GM21390 (cell line): Measurements from ENCODE around the gene BEND3.
A peak's percentile ranks its signal among the peaks of the same experiment; 100 is the strongest.
"Not testable (repeated sequence)": the region's sequence is repeated elsewhere in the genome, so short reads cannot be mapped to it uniquely, and the experiment has no call there.

Source experiments
- ATAC-seq: cut with Tn5 transposase; IDR thresholded peaks from one replicate; pipeline ENCODE4 v1.9.1; 2021; ENCODE audit not compliant: unreplicated experiment

Gene BEND3

DNA sequence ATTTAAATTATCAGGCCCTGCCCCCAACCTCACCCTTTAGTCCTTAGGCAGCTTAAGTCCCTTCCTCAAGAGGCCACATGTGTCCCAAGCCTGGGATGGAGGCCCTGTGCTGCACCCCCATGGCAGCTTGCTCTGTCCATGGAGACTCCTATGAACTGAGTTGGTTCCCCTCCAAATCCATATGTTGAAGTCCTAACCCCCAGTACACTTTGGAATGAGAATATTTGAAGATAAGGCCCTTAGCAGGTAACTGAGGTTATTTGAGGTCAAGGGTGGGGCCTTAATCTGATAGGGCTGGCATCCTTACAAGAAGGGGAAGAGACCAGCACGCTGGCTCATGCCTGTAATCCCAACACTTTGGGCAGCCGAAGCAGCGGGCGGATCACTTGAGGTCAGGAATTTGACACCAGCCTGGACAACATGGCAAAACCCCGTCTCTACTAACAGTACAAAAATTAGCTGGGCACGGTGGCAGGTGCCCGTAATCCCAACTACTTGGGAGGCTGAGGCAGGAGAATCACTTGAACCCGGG is 6.7 kb upstream of the BEND3 start:
- no peak for ATAC-seq

DNA sequence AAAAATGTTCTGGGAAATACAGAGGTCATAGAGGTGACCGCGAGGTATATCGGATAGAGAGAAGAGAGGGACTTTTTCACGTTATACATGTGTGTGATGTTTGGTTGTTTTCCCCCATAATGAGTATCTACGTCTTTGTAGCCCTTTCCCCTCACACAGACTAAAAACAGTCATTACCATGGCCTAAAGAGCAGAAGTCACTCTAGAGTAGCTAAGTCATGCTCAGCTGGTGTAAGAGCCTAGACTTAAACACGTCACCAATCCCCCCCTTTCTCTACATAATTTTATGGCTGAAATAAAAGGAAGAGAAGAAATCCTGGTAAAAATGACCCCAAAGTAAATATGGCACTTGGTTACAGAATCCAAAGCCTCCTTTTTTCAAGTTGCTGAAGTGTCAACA is 6.0 kb upstream of the BEND3 start:
- ATAC-seq = no peak

DNA sequence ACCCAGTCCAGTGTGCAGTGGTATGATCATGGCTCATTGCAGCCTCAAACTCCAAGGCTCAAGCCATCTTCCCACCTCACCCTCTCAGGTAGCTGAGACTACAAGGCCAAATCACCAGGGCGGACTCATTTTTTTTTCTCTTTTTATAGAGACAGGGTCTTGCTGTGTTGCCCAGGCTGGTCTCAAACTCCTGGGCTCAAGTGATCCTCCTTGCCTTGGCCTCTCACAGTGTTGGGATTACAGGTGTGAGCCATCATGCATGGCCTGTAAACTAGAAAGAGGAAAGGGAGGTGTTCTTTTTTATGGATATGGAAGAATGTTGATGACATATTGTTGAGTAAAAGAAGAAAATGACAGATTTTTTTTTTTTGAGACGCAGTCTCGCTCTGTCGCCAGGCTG is 5.1 kb upstream of the BEND3 start:
- no peak for ATAC-seq

DNA sequence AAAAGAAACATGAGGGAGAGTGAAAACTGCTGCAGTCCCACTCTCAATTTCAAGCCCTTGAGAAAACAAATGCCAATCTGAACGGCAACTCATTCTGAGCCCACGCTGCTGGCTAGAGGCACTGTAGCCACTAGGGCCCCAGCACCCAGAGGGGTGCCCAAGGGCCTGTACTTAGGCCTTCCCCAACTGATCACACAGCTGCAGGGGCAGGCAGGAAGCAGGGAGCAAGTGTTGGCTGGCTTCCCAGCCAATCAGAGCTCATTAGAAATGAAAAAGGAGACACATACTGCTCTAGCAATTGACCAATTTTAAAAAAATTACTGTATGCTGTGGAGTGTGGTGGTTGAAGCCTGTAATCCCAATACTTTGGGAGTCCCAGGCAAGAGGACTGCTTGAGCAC is 3.7 kb upstream of the BEND3 start:
- ATAC-seq = no peak

DNA sequence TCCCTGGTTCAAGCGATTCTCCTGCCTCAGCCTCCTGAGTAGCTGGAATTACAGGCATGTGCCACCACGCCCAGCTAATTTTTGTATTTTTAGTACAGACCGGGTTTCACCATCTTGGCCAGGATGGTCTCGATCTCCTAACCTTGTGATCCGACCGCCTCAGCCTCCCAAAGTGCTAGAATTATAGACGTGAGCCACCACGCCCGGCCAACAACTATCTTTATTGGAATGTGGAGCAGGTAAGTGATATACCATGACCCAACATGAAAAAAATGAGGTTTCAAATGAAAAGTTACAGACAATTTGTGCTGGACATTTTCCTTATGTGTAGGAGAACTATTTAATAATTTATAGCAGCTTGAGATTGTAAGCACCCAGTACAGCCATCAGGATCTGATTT is 3.2 kb upstream of the BEND3 start:
- not testable (repeated sequence) for ATAC-seq

DNA sequence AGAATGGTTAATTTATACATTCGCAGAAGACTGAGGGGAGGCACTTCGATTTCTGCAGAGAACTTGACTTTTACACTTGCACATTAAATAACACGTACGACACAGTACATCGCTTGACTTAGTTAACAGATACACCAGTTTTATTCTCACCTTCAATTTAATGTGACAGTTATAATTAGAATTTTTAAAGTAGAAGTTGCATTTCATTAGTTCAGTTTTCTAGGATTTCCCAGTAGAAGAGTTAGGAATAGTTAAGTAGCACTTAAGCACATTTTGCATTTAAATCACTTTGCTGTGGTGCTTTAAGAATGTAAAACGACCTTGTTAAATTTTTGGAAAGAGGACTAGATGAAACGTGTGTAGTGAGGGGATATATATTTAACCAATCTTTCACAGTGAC is 1.6 kb upstream of the BEND3 start:
- ATAC-seq = no peak

DNA sequence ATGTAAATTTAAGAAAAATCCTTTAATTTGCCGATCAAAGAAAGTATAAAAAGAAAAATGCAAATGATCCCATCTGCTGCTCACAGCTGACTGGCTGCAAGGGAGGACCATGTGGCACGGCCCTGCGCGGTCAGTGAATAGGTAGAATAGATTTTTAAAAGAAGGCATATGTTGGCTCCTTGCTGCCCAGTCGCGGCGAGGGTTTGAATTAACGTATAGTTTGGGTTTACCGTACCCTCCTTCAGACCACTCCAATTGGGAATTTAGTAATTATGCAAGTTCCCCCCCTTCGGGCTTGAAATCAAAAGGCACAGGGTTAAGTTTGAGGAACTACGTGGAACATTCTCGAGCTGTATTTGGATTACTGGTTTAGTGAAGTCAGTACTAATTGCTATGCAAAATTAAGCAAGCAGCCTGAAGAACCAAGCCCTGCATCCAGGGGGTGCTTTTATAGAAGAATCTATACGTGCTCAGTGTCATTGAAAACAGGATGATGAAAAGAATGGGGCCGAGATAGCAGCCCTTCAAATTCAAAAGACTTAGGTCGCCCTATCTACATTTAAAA is 1.1 kb upstream of the BEND3 start:
- ATAC-seq = no peak

DNA sequence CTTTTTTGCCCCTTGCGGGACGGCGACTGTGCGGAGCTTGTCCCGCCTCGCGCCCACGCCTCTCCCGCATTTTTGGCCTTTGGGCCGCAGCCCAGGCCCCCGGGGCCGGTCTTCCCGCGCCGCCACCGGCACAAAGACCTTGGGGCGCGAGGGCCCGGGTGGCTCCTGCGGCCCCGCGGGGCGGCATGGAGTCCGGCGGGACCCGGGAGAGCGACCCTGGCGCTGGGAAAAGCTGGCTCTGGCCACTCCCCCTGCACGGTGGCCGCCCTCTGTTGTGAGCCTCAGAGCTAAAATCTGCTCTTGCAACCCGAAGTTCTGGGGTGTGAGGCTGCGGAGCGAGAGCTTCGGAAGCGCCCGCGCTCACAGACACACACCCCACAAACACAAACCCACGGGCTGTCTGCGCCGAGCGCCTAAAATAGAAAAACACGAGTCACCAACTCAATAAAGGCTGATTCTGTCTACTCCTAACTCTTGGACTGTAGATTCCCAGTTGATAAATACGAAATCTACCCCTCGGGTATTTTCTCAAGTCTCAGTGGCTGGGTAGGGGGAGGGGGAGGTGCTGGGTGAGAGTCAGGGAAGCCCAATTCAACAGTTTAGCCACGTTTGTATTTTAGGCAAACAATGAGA is 496 bp upstream of the BEND3 start:
- no peak for ATAC-seq

DNA sequence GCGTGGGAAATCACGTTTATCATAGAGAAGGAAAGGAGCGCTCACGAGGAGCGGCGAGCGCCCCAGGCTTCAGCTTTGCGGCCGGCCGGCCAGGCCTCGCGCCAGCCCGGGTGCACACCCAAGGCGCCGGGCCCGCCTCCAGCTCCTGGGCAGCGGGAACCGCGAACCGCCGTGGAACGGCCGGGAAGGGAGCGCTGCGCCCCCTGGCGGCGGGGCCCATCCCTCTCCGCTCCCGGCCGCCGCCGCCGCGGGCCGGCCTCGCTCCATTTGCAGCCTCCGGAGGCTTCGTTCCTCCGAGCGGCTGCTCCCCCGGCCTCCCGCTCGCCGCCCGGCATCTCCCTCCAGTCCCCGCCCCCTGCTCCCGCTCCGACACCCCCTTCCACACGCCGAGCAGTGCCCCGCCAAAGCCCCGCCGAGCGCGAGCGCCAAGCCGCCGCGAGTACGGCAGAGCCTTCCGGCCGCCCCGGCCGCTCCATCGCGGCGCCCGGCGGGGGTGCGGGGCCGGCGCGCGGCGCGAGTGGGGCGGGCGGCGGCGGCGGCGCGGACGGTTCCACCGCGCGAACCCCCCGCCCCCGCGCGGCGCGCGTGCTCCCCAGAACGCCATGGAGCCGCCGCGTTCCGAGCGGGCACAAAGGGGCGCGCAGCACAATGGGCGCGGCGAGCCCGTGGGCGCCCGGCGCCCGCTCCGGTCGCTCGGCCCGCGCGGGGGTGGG is 946 bp downstream of the BEND3 start:
- ATAC-seq = peak; percentile 67

DNA sequence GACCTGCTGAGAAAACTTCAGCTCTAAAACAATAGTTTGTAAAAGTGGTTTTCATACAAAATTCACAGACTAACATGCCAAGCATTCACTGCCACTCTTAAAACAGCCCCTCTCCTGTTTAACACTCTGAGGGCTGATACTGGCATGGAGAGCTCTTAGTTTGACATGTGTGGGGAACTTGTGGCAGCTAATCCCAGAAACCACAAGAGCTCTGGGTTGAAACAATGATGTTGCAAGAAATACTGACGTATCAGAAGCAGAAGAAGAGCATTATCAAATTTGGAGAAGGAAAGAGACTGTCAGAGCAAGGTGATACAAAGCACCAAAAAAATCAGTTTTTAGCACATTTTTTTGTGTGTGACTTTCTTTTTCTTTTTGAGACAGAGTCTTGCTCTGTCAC is 5.1 kb downstream of the BEND3 start:
- ATAC-seq = no peak

DNA sequence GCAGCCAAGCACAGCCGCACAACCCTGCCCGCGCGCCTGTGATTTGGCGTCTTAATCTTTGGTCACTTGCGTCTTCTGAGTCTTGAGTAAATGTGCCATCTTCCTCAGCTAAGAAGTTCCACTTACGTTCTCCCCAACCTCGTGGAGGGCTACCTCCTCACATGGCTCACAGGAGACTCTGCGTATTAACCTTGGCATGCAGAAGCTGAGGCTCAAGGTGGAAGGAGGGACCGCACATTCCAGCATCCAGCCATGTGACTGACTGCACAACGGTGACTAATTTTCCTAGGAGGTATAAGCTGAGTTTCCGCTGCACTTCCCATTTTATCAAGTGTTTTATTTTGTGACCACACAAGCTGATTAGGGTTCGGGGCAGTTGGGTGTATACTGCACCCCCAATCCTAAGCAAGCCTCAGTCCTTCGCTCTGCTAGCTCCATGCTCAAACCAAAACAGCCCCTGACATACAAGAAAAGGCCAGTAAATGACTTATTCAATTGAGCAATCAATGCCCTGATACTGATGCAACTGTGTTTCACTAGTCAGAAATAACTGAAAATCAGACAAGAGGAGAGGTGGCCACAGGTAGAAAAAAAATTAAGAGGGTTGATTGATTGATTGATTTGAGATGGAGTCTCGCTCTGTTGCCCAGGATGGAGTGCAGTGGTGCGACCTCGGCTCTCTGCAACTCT is 7.0 kb downstream of the BEND3 start:
- ATAC-seq = no peak

DNA sequence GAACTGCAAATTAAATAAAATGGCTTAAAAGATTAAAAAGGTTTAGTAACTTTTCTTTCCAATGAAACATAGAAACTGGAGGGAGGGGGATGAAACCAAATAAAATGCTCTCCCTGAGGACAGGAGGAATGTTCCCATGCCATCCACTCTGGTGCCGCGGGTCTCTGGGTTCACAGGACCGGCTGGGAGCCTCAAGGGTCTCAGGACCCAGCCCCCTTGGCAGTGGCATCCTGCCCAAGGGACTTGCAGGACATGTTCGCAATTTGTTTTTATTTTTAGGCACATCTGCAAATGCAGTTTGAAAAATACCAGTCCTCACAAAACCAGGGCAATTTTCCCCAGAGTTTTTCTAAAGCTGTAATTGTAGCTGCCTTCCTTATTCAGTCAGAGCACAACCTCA is 7.5 kb downstream of the BEND3 start:
- no peak for ATAC-seq

DNA sequence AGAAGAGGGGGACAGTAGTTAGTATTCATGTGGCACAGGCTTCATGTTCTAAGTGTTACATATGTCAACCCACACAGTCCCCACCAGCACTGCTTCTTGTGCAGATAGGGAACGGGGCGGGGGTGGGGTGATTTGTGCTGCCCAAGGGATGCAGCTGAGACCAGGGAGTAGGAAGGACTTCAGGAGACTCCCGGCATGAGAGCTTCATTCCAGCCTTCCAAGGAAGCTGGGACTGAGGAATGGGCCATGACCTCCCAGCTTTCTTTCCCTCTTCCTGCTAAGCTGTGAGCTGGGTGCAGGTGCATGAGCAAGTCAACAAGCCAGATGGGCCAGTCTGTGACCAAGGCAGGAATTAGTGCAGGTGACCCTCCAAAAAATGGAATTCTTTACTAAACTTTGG is 9.2 kb downstream of the BEND3 start:
- no peak for ATAC-seq

DNA sequence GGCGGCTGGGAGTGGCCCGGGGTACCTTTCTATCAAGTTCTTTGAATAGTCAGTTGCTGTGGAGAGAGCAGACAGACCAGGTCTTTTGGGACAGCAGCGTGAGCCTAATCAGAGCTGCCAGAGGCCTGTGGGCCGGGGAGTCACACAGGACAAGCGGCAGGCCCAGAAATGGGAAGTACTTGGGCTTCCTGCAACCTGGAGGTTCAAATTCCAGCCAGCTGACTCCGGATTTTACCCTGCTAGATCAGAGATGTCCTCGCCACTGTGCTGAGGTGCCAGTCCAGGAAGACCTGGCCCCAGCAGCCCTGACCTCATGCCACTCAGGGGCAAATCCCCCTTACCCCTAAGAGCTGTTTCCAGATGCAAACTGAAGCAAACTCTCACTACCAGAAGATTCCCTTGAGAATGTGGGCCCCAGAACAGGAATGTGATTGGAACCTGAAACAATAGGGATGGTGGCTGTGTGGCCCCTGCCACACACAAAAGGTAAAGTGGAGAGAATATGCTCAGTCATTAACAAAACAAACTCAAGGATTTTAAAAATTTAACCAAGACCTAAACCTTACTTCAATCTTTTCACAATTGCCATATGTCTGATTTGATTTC is 9.7 kb downstream of the BEND3 start:
- no peak for ATAC-seq

DNA sequence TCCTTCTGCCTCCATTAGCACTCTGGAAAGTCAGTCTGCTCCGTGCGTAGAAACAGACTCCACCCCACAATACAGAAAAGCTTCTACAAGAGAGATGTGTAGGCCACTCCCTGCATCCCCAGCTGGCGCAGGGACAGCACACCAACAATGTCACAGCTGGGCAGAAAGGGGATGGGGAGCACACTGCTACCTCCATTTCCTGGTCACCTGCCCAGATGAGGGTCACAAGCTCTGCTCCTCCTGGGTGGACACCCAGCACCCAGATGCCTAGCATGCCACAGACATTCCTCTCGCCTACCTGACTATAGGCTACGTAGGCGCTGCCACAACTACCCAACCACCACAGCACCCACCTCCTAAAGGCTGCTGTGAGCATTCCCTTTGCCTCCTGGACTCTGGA is 12.2 kb downstream of the BEND3 start:
- no peak for ATAC-seq

DNA sequence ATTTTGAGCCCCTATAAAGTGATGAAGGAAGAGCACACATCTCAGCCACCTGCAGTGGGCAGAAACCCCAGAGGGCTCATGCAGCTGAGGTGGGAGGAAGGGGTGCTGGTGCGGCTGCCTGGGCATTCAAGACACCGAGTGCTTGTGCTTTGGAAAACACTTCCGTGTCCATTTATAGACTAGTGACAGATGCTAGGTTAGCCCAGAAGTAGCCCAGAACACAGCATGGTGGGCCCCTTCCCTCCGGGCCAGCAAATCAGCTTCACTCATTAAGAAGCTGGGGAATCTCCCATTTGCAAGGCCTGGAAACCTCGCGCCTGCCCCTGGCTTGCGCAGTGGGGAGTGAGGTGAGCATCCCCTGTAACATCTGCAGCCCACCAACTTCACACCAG is 12.9 kb downstream of the BEND3 start:
- ATAC-seq = no peak

DNA sequence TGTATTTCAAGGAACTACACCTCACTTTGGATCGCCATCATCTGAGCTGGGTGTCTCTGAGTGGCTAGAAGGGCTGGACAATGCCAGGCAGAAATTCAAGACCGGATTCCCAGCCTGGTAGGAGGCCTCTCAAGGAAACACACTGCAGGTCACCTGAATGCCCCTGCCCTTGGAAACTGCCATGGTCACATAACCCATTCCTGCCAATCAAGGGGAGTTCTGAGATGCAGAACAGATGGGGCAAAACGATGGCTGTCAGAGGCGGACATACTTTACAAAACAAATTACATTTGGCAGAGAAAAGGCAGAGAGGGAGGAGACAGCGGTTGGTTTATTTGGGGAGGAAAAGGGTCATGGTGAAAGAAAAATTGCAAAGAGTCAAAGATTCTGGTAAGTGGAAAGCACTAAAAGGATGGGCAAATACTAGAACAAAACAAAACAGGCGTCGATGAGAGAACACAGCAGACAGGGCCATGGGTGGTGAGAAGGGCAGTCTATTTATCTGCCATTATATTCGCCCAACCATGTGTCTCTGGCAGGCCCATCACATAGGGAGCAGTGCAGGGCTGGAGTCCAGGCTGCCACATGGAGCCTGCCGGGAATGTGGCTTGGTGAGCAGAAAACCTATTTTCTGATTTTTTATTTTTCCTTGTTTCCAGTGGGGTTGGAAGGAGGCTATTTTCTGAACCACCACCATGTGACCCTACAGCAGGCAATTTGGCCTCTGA is 13.5 kb downstream of the BEND3 start:
- no peak for ATAC-seq

DNA sequence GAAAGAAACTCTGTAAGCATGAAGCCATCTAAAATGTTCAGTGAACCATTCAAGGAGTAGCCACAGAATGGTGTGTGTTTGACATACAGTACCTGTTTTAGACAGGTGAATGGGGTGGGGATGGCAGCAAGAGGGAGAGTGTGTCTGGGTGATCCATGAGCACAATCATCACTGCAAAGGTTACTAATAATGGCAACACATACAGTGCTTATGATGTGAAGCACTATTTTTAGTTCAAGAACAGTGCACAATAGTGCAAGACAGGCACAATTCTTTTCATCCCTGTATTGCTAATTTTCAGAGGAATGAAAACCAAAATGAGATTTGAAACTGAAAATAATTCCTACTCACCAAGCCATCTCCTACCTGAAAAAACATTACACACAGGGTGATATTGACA is 14.1 kb downstream of the BEND3 start:
- no peak for ATAC-seq

DNA sequence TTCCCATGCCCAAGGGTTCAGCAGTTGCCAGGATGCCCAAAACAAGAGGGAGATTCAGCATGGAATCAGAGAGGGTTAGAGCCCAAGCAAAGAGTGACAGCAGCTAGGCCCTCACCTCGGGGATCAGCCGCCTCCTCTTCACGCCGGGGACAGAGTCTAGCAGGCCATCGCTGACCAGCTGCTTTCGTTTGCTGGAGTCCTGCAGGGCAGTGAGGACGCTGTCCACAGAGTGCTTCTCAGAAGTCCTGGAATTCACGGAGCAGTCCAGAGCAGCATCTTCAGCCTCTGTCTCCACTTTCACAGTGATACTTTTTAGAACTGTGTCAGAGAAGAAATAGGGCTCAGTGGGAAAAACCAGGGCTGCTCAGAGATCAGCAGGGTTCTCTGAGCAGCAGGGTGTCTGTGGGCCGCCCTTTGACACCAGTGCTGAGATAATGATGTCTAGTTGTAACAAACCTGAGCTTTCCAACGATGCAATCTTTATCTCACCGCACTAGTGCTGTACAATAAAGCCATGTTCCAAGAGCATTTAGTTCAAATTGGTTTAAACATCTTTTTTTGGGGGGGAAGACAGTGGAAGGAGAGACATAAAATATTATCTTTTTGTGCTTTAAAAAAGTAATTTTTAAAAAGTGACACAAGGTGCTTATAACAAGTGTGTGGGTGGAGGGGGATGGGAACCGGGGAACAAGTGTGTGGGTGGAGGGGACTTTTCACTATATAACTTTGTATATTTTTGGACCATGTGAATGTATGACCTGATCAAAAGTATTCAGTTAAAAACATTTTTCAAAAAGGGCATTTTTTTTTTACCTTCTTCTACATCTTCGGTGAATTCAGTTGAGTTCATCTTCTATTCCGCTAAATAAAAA is 16.6 kb downstream of the BEND3 start:
- no peak for ATAC-seq

DNA sequence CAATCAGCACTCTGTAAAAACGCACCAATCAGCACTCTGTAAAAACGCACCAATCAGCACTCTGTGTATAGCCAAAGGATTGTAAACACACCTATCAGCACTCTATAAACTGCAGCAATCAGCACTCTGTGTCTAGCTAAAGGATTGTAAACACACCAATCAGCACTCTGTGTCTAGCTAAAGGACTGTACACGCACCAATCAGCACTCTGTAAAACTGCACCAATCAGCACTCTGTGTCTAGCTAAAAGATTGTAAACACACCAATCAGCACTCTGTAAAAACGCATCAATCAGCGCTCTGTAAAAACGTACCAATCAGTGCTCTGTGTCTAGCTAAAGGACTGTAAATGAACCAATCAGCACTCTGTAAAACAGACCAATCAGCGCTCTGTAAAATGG is 30.9 kb downstream of the BEND3 start:
- ATAC-seq = not testable (repeated sequence)
